Astrocyte (in vitro differentiated cells and primary cell): Measurements from ENCODE around the gene ALK. TPM values are rescaled to one million over a fixed set of nuclear protein-coding genes. Genes with fewer than 3 reads are reported as not detected.

Experiments used
- DNase-seq: peaks from one replicate; pipeline ENCODE4 v3.0.0-alpha.2; 2010; ENCODE audit warnings: low read depth
- FAIRE-seq: peaks from 2 replicates; lab custom pipeline; 2011; peaks lifted over from hg19 to GRCh38; lab: Jason Lieb, UNC
- H2AFZ ChIP-seq: 2 replicates; pipeline ENCODE4 v1.6.0; 2012; ENCODE audit warnings: low read depth, low read length, inconsistent platforms
- H3K27ac ChIP-seq: 2 replicates; pipeline ENCODE4 v1.5.1; 2011; ENCODE audit warnings: low read depth, low read length, inconsistent platforms
- H3K27me3 ChIP-seq: 2 replicates; pipeline ENCODE4 v1.6.0; 2011; ENCODE audit warnings: low read length, inconsistent platforms; ENCODE audit not compliant: insufficient read depth
- H3K36me3 ChIP-seq: 2 replicates; pipeline ENCODE4 v1.5.1; 2011; ENCODE audit warnings: low read length, inconsistent platforms; ENCODE audit not compliant: insufficient read depth
- H3K4me1 ChIP-seq: 2 replicates; pipeline ENCODE4 v1.5.1; 2011; ENCODE audit warnings: low read length, inconsistent platforms; ENCODE audit not compliant: insufficient read depth
- H3K4me2 ChIP-seq: 2 replicates; pipeline ENCODE4 v1.6.0; 2012; ENCODE audit warnings: low read length, inconsistent platforms
- H3K4me3 ChIP-seq: 2 replicates; pipeline ENCODE4 v1.5.1; 2011; ENCODE audit warnings: low read depth, mild to moderate bottlenecking, low read length, inconsistent platforms; ENCODE audit not compliant: insufficient read depth
- H3K79me2 ChIP-seq: 2 replicates; pipeline ENCODE4 v1.6.0; 2012; ENCODE audit warnings: mild to moderate bottlenecking, low read length, inconsistent platforms; ENCODE audit not compliant: insufficient read depth
- H3K9ac ChIP-seq: 2 replicates; pipeline ENCODE4 v1.6.0; 2012; ENCODE audit warnings: mild to moderate bottlenecking, low read length, inconsistent platforms
- H3K9me3 ChIP-seq: 2 replicates; pipeline ENCODE4 v1.5.1; 2012; ENCODE audit warnings: low read depth, mild to moderate bottlenecking, low read length, inconsistent platforms; ENCODE audit not compliant: insufficient read depth
- H4K20me1 ChIP-seq: 2 replicates; pipeline ENCODE4 v1.6.0; 2012; ENCODE audit warnings: low read length, inconsistent platforms; ENCODE audit not compliant: insufficient read depth
- H3K27ac Mint-ChIP-seq: one replicate; pipeline ENCODE4 v1.8.0; 2021; ENCODE audit warnings: mild to moderate bottlenecking, mixed read lengths; ENCODE audit not compliant: unreplicated experiment
- H3K27me3 Mint-ChIP-seq: one replicate; pipeline ENCODE4 v1.8.0; 2021; ENCODE audit warnings: low read depth, mixed read lengths; ENCODE audit not compliant: unreplicated experiment
- H3K36me3 Mint-ChIP-seq: one replicate; pipeline ENCODE4 v1.8.0; 2021; ENCODE audit warnings: low read depth, mixed read lengths; ENCODE audit not compliant: unreplicated experiment
- H3K4me1 Mint-ChIP-seq: one replicate; pipeline ENCODE4 v1.8.0; 2021; ENCODE audit warnings: low read depth, mixed read lengths; ENCODE audit not compliant: unreplicated experiment
- H3K4me3 Mint-ChIP-seq: one replicate; pipeline ENCODE4 v1.8.0; 2021; ENCODE audit warnings: mild to moderate bottlenecking, moderate library complexity, mixed read lengths; ENCODE audit not compliant: unreplicated experiment
- H3K9me3 Mint-ChIP-seq: one replicate; pipeline ENCODE4 v1.8.0; 2021; ENCODE audit warnings: mild to moderate bottlenecking, mixed read lengths; ENCODE audit not compliant: unreplicated experiment
- CTCF ChIP-seq: IDR thresholded peaks from 2 replicates; pipeline ENCODE4 v1.5.1; 2011; ENCODE audit warnings: low read depth, mild to moderate bottlenecking, inconsistent platforms, low read length, moderate library complexity; ENCODE audit not compliant: insufficient read depth
- EZH2 ChIP-seq: IDR thresholded peaks from 2 replicates; pipeline ENCODE4 v1.6.1; 2012; ENCODE audit warnings: mild to moderate bottlenecking, low read length, inconsistent platforms; ENCODE audit not compliant: insufficient read depth
- total RNA-seq: library from RNA; stranded (reverse); gene quantifications from 2 replicates; pipeline ENCODE4 v1.2.1, GENCODE V29; 2021

Gene ALK
- total RNA-seq, 1 donor from 2014 or later = 0.16 TPM

GRCh38 chr2:29864988-29865387, 56.4 kb downstream of the ALK start:
- H3K9me3 Mint-ChIP-seq = no peaks in the 10 kb centered on the region
- FAIRE-seq (no peak), DNase-seq (no peak)
- H3K36me3 Mint-ChIP-seq = no peaks in the 10 kb centered on the region
- no peaks in the 10 kb centered on the region for H3K79me2 ChIP-seq
- H3K4me3 Mint-ChIP-seq = no peak overlapping the region
- no peak overlapping the region for H3K27ac Mint-ChIP-seq
- no peaks in the 10 kb centered on the region for H3K4me1 Mint-ChIP-seq
- H3K27ac ChIP-seq = no peak overlapping the region
- H2AFZ ChIP-seq = no peak overlapping the region
- H3K4me3 ChIP-seq = no peak overlapping the region
- H3K9me3 ChIP-seq = no peaks in the 10 kb centered on the region
- no peak overlapping the region for H3K4me2 ChIP-seq
- no peaks in the 10 kb centered on the region for H4K20me1 ChIP-seq
- H3K27me3 ChIP-seq = no peaks in the 10 kb centered on the region
- H3K4me1 ChIP-seq = no peaks in the 10 kb centered on the region
- H3K27me3 Mint-ChIP-seq = peaks cover 30% of the 10 kb centered on the region
- TF ChIP-seq CTCF = no peak
- TF ChIP-seq EZH2 = no peak
- no peaks in the 10 kb centered on the region for H3K36me3 ChIP-seq
- no peak overlapping the region for H3K9ac ChIP-seq

- Histone ChIP-seq H3K4me3 (no peak overlapping the region), H3K9ac (no peak overlapping the region), H3K27ac (no peak overlapping the region), H2AFZ (no peak overlapping the region), H3K4me1 (no peaks in the 10 kb centered on the region), H4K20me1 (no peaks in the 10 kb centered on the region), H3K9me3 (no peaks in the 10 kb centered on the region), H3K4me2 (no peak overlapping the region), H3K27me3 (peaks cover 2% of the 10 kb centered on the region), H3K79me2 (no peaks in the 10 kb centered on the region), H3K36me3 (no peaks in the 10 kb centered on the region)
- peaks cover 4% of the 10 kb centered on the region for H3K9me3 Mint-ChIP-seq
- TF ChIP-seq EZH2 (no peak), CTCF (no peak)
- no peak for DNase-seq
- no peak overlapping the region for H3K27ac Mint-ChIP-seq
- FAIRE-seq = no peak
- H3K4me1 Mint-ChIP-seq = no peaks in the 10 kb centered on the region
- no peaks in the 10 kb centered on the region for H3K36me3 Mint-ChIP-seq
- H3K4me3 Mint-ChIP-seq = no peak overlapping the region
- peaks cover 16% of the 10 kb centered on the region for H3K27me3 Mint-ChIP-seq
Measured at GRCh38 chr2:29855924-29856639, 65.3 kb downstream of the ALK start.

- Histone ChIP-seq H3K4me3 (no peak overlapping the region), H3K36me3 (no peaks in the 10 kb centered on the region), H3K9ac (no peak overlapping the region), H3K79me2 (no peaks in the 10 kb centered on the region), H3K4me2 (no peak overlapping the region), H3K9me3 (no peaks in the 10 kb centered on the region), H4K20me1 (no peaks in the 10 kb centered on the region), H2AFZ (no peak overlapping the region), H3K4me1 (no peaks in the 10 kb centered on the region), H3K27me3 (peaks cover 2% of the 10 kb centered on the region), H3K27ac (no peak overlapping the region)
- Mint-ChIP-seq H3K27ac (no peak overlapping the region), H3K27me3 (peaks cover 48% of the 10 kb centered on the region), H3K9me3 (peaks cover 4% of the 10 kb centered on the region), H3K4me1 (no peaks in the 10 kb centered on the region), H3K4me3 (no peak overlapping the region), H3K36me3 (no peaks in the 10 kb centered on the region)
- FAIRE-seq (no peak), DNase-seq (no peak)
- TF ChIP-seq EZH2 (no peak), CTCF (no peak)
Measured at GRCh38 chr2:29850794-29851193, 70.6 kb downstream of the ALK start.
